Trophoblast cell (in vitro differentiated cells and primary cell): ENCODE data around the gene CUBN.

ENCODE experiments used
- DNase-seq, 2 donors: peaks; one replicate each; pipeline ENCODE4 v3.0.0-alpha.2; 2016
- H2AFZ ChIP-seq: 2 replicates; pipeline ENCODE4 v1.6.1; 2013; ENCODE audit warnings: low read length, moderate library complexity, mild to moderate bottlenecking; ENCODE audit not compliant: insufficient read depth, poor library complexity
- H2AK5ac ChIP-seq: 2 replicates; pipeline ENCODE4 v1.6.1; 2013; ENCODE audit warnings: mild to moderate bottlenecking, low read length
- H2BK120ac ChIP-seq: 2 replicates; pipeline ENCODE4 v1.6.1; 2013; ENCODE audit warnings: low read length, mild to moderate bottlenecking, moderate library complexity; ENCODE audit not compliant: insufficient read depth, poor library complexity
- H2BK12ac ChIP-seq: 2 replicates; pipeline ENCODE4 v1.6.1; 2013; ENCODE audit warnings: mild to moderate bottlenecking, low read length, moderate library complexity
- H2BK5ac ChIP-seq: 2 replicates; pipeline ENCODE4 v1.6.1; 2013; ENCODE audit warnings: low read length, low read depth, moderate library complexity, mild to moderate bottlenecking; ENCODE audit not compliant: poor library complexity
- H3K14ac ChIP-seq: 2 replicates; pipeline ENCODE4 v1.6.1; 2013; ENCODE audit warnings: mild to moderate bottlenecking, low read length
- H3K18ac ChIP-seq: 2 replicates; pipeline ENCODE4 v1.6.1; 2013; ENCODE audit warnings: mild to moderate bottlenecking, low read length
- H3K23ac ChIP-seq: 2 replicates; pipeline ENCODE4 v1.6.1; 2013; ENCODE audit warnings: low read length
- H3K27ac ChIP-seq: 2 replicates; pipeline ENCODE4 v1.5.1; 2013; ENCODE audit warnings: low read depth, mild to moderate bottlenecking, inconsistent platforms, low read length, moderate library complexity
- H3K27me3 ChIP-seq: 2 replicates; pipeline ENCODE4 v1.6.1; 2013; ENCODE audit warnings: inconsistent platforms, mild to moderate bottlenecking, low read length, moderate library complexity; ENCODE audit not compliant: insufficient read depth
- H3K36me3 ChIP-seq, 2 experiments: 1 replicate in 1 of 2; 2 replicates in 1 of 2; pipeline ENCODE4 v1.6.1; 2013; ENCODE audit warnings: low read length in 2 of 2, mild to moderate bottlenecking in 2 of 2, moderate library complexity in 1 of 2; ENCODE audit not compliant: insufficient read depth in 2 of 2, control insufficient read depth in 1 of 2
- H3K4ac ChIP-seq: 2 replicates; pipeline ENCODE4 v1.6.1; 2013; ENCODE audit warnings: low read depth, mild to moderate bottlenecking, low read length, moderate library complexity
- H3K4me1 ChIP-seq, 2 experiments: 1 replicate in 1 of 2; 2 replicates in 1 of 2; pipeline ENCODE4 v1.6.1; 2013; ENCODE audit warnings: low read length in 2 of 2, mild to moderate bottlenecking in 2 of 2, moderate library complexity in 1 of 2; ENCODE audit not compliant: insufficient read depth in 2 of 2, control insufficient read depth in 1 of 2
- H3K4me2 ChIP-seq: 2 replicates; pipeline ENCODE4 v1.6.1; 2013; ENCODE audit warnings: inconsistent platforms, mild to moderate bottlenecking, low read length, moderate library complexity
- H3K4me3 ChIP-seq: 2 replicates; pipeline ENCODE4 v1.5.1; 2013; ENCODE audit warnings: mild to moderate bottlenecking, low read depth, low read length, inconsistent platforms
- H3K79me1 ChIP-seq: one replicate; pipeline ENCODE4 v1.6.1; 2013; ENCODE audit warnings: low read length
- H3K79me2 ChIP-seq: 2 replicates; pipeline ENCODE4 v1.6.1; 2013; ENCODE audit warnings: low read length, mild to moderate bottlenecking; ENCODE audit not compliant: control insufficient read depth, insufficient read depth, poor library complexity
- H3K9ac ChIP-seq: 2 replicates; pipeline ENCODE4 v1.6.1; 2013; ENCODE audit warnings: mild to moderate bottlenecking, low read length
- H3K9me3 ChIP-seq: 2 replicates; pipeline ENCODE4 v1.6.1; 2013; ENCODE audit warnings: low read depth, mild to moderate bottlenecking, control low read depth, inconsistent platforms, low read length; ENCODE audit not compliant: insufficient read depth
- H4K12ac ChIP-seq: 2 replicates; pipeline ENCODE4 v1.6.1; 2013; ENCODE audit warnings: low read depth, mild to moderate bottlenecking, low read length, moderate library complexity
- H4K8ac ChIP-seq: 2 replicates; pipeline ENCODE4 v1.6.1; 2013; ENCODE audit warnings: low read depth, mild to moderate bottlenecking, low read length, moderate library complexity
- H4K91ac ChIP-seq: one replicate; pipeline ENCODE4 v1.6.1; 2013; ENCODE audit warnings: low read depth, mild to moderate bottlenecking, low read length, moderate library complexity
- WGBS: extraction: QIAGEN DNeasy Blood & Tissue Kit; methylation state at CpG from one replicate; pipeline ENCODE4 v1.1.7; 2013; ENCODE audit warnings: missing lambda C conversion rate; ENCODE audit not compliant: insufficient read length, insufficient coverage; ENCODE audit errors: extremely low coverage; 5-methylcytosine and 5-hydroxymethylcytosine counted together

CUBN gene

DNA sequence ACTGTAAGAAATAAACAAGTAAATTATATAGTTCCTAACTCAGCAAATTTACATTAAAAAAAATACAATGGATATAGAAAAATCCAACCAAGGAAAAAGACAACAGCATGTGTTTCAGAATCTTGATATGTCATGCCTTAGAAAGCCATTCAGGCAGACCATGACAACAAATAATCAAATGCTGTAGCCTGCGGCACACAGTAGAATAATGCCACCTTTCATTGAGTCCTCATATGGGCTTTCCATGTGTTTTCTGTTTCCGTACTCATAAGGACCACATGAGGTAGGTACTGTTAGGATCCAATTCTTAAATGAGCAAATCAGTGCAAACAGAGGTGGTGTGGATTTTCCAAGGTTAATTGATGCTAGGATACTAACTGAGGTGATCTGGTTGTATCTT is 138.6 kb downstream of the CUBN start:
- DNase-seq = no peak
- Histone ChIP-seq H3K9ac (no peak overlapping the region), H3K36me3 (no peaks in the 10 kb centered on the region), H2AK5ac (no peak overlapping the region), H3K79me2 (no peaks in the 10 kb centered on the region), H3K4me3 (no peak overlapping the region), H4K8ac (no peak overlapping the region), H3K23ac (no peak overlapping the region), H3K14ac (no peak overlapping the region), H4K12ac (no peak overlapping the region), H3K4ac (no peak overlapping the region), H4K91ac (no peak overlapping the region), H2BK5ac (no peak overlapping the region), H3K9me3 (no peaks in the 10 kb centered on the region), H2BK120ac (no peak overlapping the region), H3K27me3 (no peaks in the 10 kb centered on the region), H3K4me2 (no peak overlapping the region), H3K79me1 (peaks cover 2% of the 10 kb centered on the region), H3K4me1 (peaks cover 0 to 9% of the 10 kb centered on the region in 2 experiments), H2BK12ac (no peak overlapping the region), H2AFZ (no peak overlapping the region), H3K18ac (no peak overlapping the region), H3K27ac (no peak overlapping the region)
- no CpG with 5 or more reads among the region's 2 CpGs for WGBS

DNA sequence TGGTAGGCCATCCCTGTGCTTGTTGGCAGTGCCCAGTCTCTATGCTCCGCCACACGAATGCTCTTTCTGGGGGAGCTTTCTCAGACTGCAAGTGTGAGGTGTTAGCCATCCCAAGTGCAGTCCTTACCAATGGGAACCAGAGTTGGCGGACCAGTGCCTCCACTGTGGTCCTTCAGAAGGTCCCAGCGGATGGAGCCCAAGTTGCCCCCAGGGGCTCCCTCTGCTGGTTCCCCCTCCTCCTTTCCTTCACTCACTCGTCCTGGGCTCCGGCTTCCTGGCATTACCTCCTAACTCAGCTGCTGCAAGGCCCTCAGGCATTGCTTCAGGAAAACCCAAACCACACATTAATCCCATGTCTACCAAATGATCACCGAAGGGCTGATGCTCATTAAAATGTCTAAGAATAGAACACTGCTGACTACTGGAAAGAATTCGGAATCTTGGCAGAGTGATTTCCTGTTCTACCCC is 139.8 kb downstream of the CUBN start:
- Histone ChIP-seq H3K4me3 (no peak overlapping the region), H4K12ac (no peak overlapping the region), H3K18ac (no peak overlapping the region), H3K27me3 (no peaks in the 10 kb centered on the region), H3K79me1 (peaks cover 2% of the 10 kb centered on the region), H3K4me1 (peaks cover 0 to 6% of the 10 kb centered on the region in 2 experiments), H2BK5ac (no peak overlapping the region), H3K4me2 (no peak overlapping the region), H2BK12ac (no peak overlapping the region), H2AK5ac (no peak overlapping the region), H3K79me2 (no peaks in the 10 kb centered on the region), H3K4ac (no peak overlapping the region), H4K91ac (no peak overlapping the region), H3K9ac (no peak overlapping the region), H3K23ac (no peak overlapping the region), H3K36me3 (no peaks in the 10 kb centered on the region), H3K14ac (no peak overlapping the region), H4K8ac (no peak overlapping the region), H3K9me3 (no peaks in the 10 kb centered on the region), H2BK120ac (no peak overlapping the region), H3K27ac (no peak overlapping the region), H2AFZ (no peak overlapping the region)
- no peak for DNase-seq
- no CpG with 5 or more reads among the region's 8 CpGs for WGBS

DNA sequence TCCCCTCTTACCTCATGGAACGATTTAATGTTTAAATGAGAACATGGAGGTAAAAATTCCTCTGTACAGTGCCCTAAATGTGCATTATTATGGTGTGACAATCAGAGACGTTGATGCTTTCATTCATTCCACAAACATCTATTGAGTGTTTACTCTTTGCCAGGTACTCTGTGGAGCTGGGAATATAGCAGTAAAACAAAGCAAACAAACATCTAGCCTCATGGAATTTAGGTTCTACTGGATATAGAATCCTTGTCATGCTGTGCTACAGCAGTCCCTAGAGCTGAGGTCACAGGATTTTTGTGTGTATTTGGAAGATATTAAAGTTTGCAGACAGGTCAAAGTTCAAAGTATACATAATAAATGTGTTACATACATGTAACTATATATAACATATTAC is 140.7 kb downstream of the CUBN start:
- no peaks in the 10 kb centered on the region for H3K36me3 ChIP-seq
- no peak overlapping the region for H2AK5ac ChIP-seq
- H4K12ac ChIP-seq = no peak overlapping the region
- H3K4ac ChIP-seq = no peak overlapping the region
- no peak overlapping the region for H2BK12ac ChIP-seq
- H3K27ac ChIP-seq = no peak overlapping the region
- no peaks in the 10 kb centered on the region for H3K9me3 ChIP-seq
- H3K23ac ChIP-seq = no peak overlapping the region
- H3K14ac ChIP-seq = no peak overlapping the region
- H2AFZ ChIP-seq = no peak overlapping the region
- no peak overlapping the region for H4K91ac ChIP-seq
- H3K79me1 ChIP-seq = peaks cover 2% of the 10 kb centered on the region
- no CpG with 5 or more reads among the region's 2 CpGs for WGBS
- H3K79me2 ChIP-seq = no peaks in the 10 kb centered on the region
- H3K9ac ChIP-seq = no peak overlapping the region
- no peak for DNase-seq
- no peak overlapping the region for H2BK120ac ChIP-seq
- no peak overlapping the region for H4K8ac ChIP-seq
- H3K27me3 ChIP-seq = no peaks in the 10 kb centered on the region
- H3K4me2 ChIP-seq = no peak overlapping the region
- H3K18ac ChIP-seq = no peak overlapping the region
- H3K4me3 ChIP-seq = no peak overlapping the region
- H2BK5ac ChIP-seq = no peak overlapping the region
- H3K4me1 ChIP-seq = peaks cover 0 to 6% of the 10 kb centered on the region in 2 experiments

DNA sequence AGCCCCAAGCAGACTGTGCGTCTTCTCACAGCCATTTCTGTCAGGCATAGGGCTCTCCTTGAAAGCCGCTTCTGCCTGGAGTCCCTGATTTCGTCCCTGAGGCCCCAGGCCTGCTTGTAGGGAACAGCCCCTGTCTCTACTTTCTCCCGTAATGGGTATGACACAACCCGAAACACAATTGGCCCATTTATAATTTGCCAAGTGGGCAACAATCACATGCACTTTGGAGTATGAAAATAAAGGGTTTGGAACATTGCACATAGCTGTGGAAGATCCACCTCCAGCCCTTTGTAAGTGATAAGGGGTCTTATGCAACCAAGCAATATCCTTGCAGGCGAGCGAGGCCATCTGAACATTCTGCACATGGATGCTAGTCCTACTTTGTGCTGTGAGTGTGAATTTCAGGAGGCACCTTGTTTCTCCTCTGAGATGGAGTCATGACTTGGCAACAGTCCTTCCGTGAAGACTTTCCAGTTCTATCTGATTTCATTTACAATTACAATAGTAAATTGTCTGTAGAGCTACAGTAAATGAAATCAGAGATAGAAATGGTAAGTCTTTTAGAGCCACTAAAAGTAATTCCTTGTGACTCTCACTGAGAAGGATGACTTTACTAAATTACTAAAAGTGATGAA is 141.5 kb downstream of the CUBN start:
- Histone ChIP-seq H3K14ac (no peak overlapping the region), H3K27me3 (no peaks in the 10 kb centered on the region), H3K18ac (no peak overlapping the region), H3K36me3 (no peaks in the 10 kb centered on the region), H3K23ac (no peak overlapping the region), H3K9ac (no peak overlapping the region), H3K4me2 (no peak overlapping the region), H4K8ac (no peak overlapping the region), H4K91ac (no peak overlapping the region), H3K4me1 (peaks cover 0 to 6% of the 10 kb centered on the region in 2 experiments), H3K4ac (no peak overlapping the region), H3K4me3 (no peak overlapping the region), H2BK5ac (no peak overlapping the region), H2AFZ (no peak overlapping the region), H3K27ac (no peak overlapping the region), H3K79me1 (peaks cover 2% of the 10 kb centered on the region), H2BK120ac (no peak overlapping the region), H4K12ac (no peak overlapping the region), H2AK5ac (no peak overlapping the region), H2BK12ac (no peak overlapping the region), H3K9me3 (no peaks in the 10 kb centered on the region), H3K79me2 (no peaks in the 10 kb centered on the region)
- no peak for DNase-seq
- WGBS = no CpG with 5 or more reads among the region's 8 CpGs
